GM23338 (cell line): Measurements from ENCODE around the gene UQCRC2. TPM values are rescaled to one million over a fixed set of nuclear protein-coding genes. Genes with fewer than 3 reads are reported as not detected.

Experiments
- ATAC-seq: fragments of 200-7000 bp; cut with Tn5 transposase; 3 replicates; pipeline ENCODE4 v1.9.1; 2020
- DNase-seq: peaks from one replicate; pipeline ENCODE4 v3.0.0-alpha.2; 2015; ENCODE audit warnings: low spot score
- H2AFZ ChIP-seq: fragments of 200-600 bp; sonication (generic); 2 replicates; pipeline ENCODE4 v1.8.0; 2016; ENCODE audit warnings: antibody characterized with exemption, mild to moderate bottlenecking, moderate library complexity
- H3F3A ChIP-seq: fragments of 200-600 bp; sonication (generic); replicated peaks from 2 replicates; pipeline ENCODE4 v1.8.0; 2017; ENCODE audit warnings: antibody characterized with exemption, mixed run types, low read depth
- H3K27ac ChIP-seq: fragments of 200-600 bp; sonication (generic); 2 replicates; pipeline ENCODE4 v1.6.1; 2016; ENCODE audit warnings: low read depth
- H3K27me3 ChIP-seq: fragments of 200-600 bp; sonication (generic); 2 replicates; pipeline ENCODE4 v1.8.0; 2016; ENCODE audit warnings: mild to moderate bottlenecking, mixed run types, moderate library complexity; ENCODE audit not compliant: insufficient read depth
- H3K36me3 ChIP-seq: fragments of 200-600 bp; sonication (generic); 2 replicates; pipeline ENCODE4 v1.8.0; 2016; ENCODE audit warnings: mild to moderate bottlenecking; ENCODE audit not compliant: insufficient read depth
- H3K4me1 ChIP-seq: fragments of 200-600 bp; sonication (generic); 2 replicates; pipeline ENCODE4 v1.8.0; 2016; ENCODE audit warnings: mild to moderate bottlenecking, moderate library complexity; ENCODE audit not compliant: insufficient read depth
- H3K4me2 ChIP-seq: fragments of 200-600 bp; sonication (generic); 2 replicates; pipeline ENCODE4 v1.7.1; 2017; ENCODE audit warnings: mixed run types
- H3K4me3 ChIP-seq: fragments of 200-600 bp; sonication (generic); 2 replicates; pipeline ENCODE4 v1.6.1; 2016; ENCODE audit warnings: mixed run types
- H3K79me2 ChIP-seq: fragments of 200-600 bp; sonication (generic); replicated peaks from 2 replicates; pipeline ENCODE4 v1.8.0; 2017; ENCODE audit warnings: mild to moderate bottlenecking; ENCODE audit not compliant: insufficient read depth
- H3K9me2 ChIP-seq: fragments of 200-600 bp; sonication (generic); 2 replicates; pipeline ENCODE4 v1.8.0; 2017; ENCODE audit not compliant: insufficient read depth
- H4K20me1 ChIP-seq: fragments of 200-600 bp; sonication (generic); replicated peaks from 2 replicates; pipeline ENCODE4 v1.8.0; 2017; ENCODE audit warnings: mild to moderate bottlenecking; ENCODE audit not compliant: insufficient read depth
- H3K27ac Mint-ChIP-seq: 2 replicates; pipeline ENCODE4 v1.8.0; 2020; ENCODE audit warnings: inconsistent platforms, mild to moderate bottlenecking, moderate library complexity, mixed read lengths
- H3K27me3 Mint-ChIP-seq: 3 replicates; pipeline ENCODE4 v1.8.0; 2022; ENCODE audit warnings: low read depth, mild to moderate bottlenecking, moderate library complexity, mixed read lengths, inconsistent platforms; ENCODE audit not compliant: insufficient read depth, poor library complexity
- H3K36me3 Mint-ChIP-seq: 3 replicates; pipeline ENCODE4 v1.8.0; 2021; ENCODE audit warnings: low read depth, mild to moderate bottlenecking, inconsistent platforms, moderate library complexity, mixed read lengths
- H3K4me1 Mint-ChIP-seq: 3 replicates; pipeline ENCODE4 v1.8.0; 2020; ENCODE audit warnings: mild to moderate bottlenecking, inconsistent platforms, mixed read lengths
- H3K4me3 Mint-ChIP-seq: 3 replicates; pipeline ENCODE4 v1.8.0; 2021; ENCODE audit warnings: moderate library complexity, mild to moderate bottlenecking, inconsistent platforms, mixed read lengths
- H3K9me3 Mint-ChIP-seq: 3 replicates; pipeline ENCODE4 v1.8.0; 2020; ENCODE audit warnings: moderate library complexity, mild to moderate bottlenecking, inconsistent platforms, mixed read lengths
- CREB1 ChIP-seq: fragments of 250-450 bp; sonication (Bioruptor Pico); IDR thresholded peaks from 2 replicates; pipeline ENCODE4 v1.5.0; 2020; ENCODE audit warnings: low read depth, mild to moderate bottlenecking, moderate library complexity
- EZH2 ChIP-seq: fragments of 200-600 bp; sonication (generic); IDR thresholded peaks from one replicate; pipeline ENCODE4 v1.8.0; 2017; ENCODE audit warnings: antibody characterized with exemption, mild to moderate bottlenecking, low read depth; ENCODE audit not compliant: unreplicated experiment
- EZH2phosphoT487 ChIP-seq: fragments of 200-600 bp; sonication (generic); IDR thresholded peaks from one replicate; pipeline ENCODE4 v1.8.1; 2018; ENCODE audit warnings: antibody characterized with exemption; ENCODE audit not compliant: unreplicated experiment
- JUNB ChIP-seq: IDR thresholded peaks from one replicate; pipeline ENCODE4 v1.6.1; 2016; ENCODE audit warnings: antibody characterized with exemption; ENCODE audit not compliant: unreplicated experiment
- NANOG ChIP-seq: IDR thresholded peaks from 2 replicates; pipeline ENCODE4 v1.6.1; 2016; ENCODE audit warnings: antibody characterized with exemption, borderline replicate concordance
- POLR2AphosphoS5 ChIP-seq: IDR thresholded peaks from 2 replicates; pipeline ENCODE4 v1.6.1; 2016; ENCODE audit warnings: antibody characterized with exemption, low read depth
- STAT1 ChIP-seq: IDR thresholded peaks from one replicate; pipeline ENCODE4 v1.6.1; 2016; ENCODE audit warnings: antibody characterized with exemption; ENCODE audit not compliant: unreplicated experiment
- polyA plus RNA-seq: library from polyadenylated mRNA; unstranded; fragments of >200 nt; fragmentation: Nextera tagmentation; extraction: Ambion mirVana; gene quantifications from 2 replicates; pipeline ENCODE4 v1.2.1, GENCODE V29; 2016
- total RNA-seq: library from RNA; depleted of rRNA; stranded (reverse); fragments of >200 nt; shearing (Covaris generic); gene quantifications from 2 replicates; pipeline ENCODE4 v1.2.3, GENCODE V29; 2014
- TF ChIP-seq, protein P1 (sequence below): IDR thresholded peaks from 2 replicates; pipeline ENCODE4 v1.6.1; 2016; ENCODE audit warnings: antibody characterized with exemption
- TF ChIP-seq, protein P2 (sequence below): fragments of 250-450 bp; sonication (Bioruptor Pico); IDR thresholded peaks from 2 replicates; pipeline ENCODE4 v1.5.0; 2020; ENCODE audit warnings: mild to moderate bottlenecking, moderate library complexity

Gene UQCRC2
- total and polyA plus RNA-seq, 2 experiments from 2014 or later = 88.0 to 122 TPM

DNA sequence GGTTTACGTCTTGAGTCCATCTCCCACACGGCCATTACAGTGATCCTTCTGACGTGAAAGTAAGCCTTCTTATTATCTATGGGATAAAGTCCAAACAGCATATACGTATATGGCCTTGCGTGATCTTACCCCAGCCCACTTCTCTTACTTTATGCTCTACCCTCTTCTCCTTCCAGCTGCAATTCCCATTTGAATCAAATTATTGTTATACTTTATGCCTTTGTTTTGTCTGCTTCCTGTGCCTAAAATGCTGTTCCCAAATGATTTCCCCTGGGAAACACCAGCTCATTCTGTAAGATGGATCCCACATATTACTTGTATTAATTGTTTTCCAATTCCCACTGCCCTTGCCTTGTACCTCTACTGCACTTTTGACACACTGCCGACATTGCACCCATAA lies 11.2 kb downstream of the UQCRC2 start:
- Histone ChIP-seq H3K4me1 (no peaks in the 10 kb centered on the region), H3F3A (no peaks in the 10 kb centered on the region), H3K4me3 (no peak overlapping the region), H3K36me3 (peaks cover 86% of the 10 kb centered on the region), H4K20me1 (peaks cover 6% of the 10 kb centered on the region), H3K9me2 (no peaks in the 10 kb centered on the region), H3K79me2 (no peaks in the 10 kb centered on the region), H3K27me3 (no peaks in the 10 kb centered on the region), H2AFZ (no peak overlapping the region), H3K27ac (no peak overlapping the region), H3K4me2 (no peak overlapping the region)
- Mint-ChIP-seq H3K9me3 (no peaks in the 10 kb centered on the region), H3K4me3 (no peak overlapping the region), H3K4me1 (no peaks in the 10 kb centered on the region), H3K27me3 (no peaks in the 10 kb centered on the region), H3K27ac (no peak overlapping the region), H3K36me3 (peaks cover 78% of the 10 kb centered on the region)
- DNase-seq = no peak
- TF ChIP-seq, protein P1, sequence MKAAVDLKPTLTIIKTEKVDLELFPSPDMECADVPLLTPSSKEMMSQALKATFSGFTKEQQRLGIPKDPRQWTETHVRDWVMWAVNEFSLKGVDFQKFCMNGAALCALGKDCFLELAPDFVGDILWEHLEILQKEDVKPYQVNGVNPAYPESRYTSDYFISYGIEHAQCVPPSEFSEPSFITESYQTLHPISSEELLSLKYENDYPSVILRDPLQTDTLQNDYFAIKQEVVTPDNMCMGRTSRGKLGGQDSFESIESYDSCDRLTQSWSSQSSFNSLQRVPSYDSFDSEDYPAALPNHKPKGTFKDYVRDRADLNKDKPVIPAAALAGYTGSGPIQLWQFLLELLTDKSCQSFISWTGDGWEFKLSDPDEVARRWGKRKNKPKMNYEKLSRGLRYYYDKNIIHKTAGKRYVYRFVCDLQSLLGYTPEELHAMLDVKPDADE = no peak
- no peak for TF ChIP-seq EZH2phosphoT487
- TF ChIP-seq JUNB = no peak
- TF ChIP-seq POLR2AphosphoS5 = no peak
- no peak for TF ChIP-seq NANOG
- TF ChIP-seq, protein P2, sequence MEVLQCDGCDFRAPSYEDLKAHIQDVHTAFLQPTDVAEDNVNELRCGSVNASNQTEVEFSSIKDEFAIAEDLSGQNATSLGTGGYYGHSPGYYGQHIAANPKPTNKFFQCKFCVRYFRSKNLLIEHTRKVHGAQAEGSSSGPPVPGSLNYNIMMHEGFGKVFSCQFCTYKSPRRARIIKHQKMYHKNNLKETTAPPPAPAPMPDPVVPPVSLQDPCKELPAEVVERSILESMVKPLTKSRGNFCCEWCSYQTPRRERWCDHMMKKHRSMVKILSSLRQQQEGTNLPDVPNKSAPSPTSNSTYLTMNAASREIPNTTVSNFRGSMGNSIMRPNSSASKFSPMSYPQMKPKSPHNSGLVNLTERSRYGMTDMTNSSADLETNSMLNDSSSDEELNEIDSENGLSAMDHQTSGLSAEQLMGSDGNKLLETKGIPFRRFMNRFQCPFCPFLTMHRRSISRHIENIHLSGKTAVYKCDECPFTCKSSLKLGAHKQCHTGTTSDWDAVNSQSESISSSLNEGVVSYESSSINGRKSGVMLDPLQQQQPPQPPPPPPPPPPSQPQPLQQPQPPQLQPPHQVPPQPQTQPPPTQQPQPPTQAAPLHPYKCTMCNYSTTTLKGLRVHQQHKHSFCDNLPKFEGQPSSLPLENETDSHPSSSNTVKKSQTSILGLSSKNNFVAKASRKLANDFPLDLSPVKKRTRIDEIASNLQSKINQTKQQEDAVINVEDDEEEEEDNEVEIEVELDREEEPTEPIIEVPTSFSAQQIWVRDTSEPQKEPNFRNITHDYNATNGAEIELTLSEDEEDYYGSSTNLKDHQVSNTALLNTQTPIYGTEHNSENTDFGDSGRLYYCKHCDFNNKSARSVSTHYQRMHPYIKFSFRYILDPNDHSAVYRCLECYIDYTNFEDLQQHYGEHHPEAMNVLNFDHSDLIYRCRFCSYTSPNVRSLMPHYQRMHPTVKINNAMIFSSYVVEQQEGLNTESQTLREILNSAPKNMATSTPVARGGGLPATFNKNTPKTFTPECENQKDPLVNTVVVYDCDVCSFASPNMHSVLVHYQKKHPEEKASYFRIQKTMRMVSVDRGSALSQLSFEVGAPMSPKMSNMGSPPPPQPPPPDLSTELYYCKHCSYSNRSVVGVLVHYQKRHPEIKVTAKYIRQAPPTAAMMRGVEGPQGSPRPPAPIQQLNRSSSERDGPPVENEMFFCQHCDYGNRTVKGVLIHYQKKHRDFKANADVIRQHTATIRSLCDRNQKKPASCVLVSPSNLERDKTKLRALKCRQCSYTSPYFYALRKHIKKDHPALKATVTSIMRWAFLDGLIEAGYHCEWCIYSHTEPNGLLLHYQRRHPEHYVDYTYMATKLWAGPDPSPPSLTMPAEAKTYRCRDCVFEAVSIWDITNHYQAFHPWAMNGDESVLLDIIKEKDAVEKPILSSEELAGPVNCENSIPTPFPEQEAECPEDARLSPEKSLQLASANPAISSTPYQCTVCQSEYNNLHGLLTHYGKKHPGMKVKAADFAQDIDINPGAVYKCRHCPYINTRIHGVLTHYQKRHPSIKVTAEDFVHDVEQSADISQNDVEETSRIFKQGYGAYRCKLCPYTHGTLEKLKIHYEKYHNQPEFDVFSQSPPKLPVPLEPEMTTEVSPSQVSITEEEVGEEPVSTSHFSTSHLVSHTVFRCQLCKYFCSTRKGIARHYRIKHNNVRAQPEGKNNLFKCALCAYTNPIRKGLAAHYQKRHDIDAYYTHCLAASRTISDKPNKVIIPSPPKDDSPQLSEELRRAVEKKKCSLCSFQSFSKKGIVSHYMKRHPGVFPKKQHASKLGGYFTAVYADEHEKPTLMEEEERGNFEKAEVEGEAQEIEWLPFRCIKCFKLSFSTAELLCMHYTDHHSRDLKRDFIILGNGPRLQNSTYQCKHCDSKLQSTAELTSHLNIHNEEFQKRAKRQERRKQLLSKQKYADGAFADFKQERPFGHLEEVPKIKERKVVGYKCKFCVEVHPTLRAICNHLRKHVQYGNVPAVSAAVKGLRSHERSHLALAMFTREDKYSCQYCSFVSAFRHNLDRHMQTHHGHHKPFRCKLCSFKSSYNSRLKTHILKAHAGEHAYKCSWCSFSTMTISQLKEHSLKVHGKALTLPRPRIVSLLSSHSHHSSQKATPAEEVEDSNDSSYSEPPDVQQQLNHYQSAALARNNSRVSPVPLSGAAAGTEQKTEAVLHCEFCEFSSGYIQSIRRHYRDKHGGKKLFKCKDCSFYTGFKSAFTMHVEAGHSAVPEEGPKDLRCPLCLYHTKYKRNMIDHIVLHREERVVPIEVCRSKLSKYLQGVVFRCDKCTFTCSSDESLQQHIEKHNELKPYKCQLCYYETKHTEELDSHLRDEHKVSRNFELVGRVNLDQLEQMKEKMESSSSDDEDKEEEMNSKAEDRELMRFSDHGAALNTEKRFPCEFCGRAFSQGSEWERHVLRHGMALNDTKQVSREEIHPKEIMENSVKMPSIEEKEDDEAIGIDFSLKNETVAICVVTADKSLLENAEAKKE (CRISPR knock-in tag) = no peak
- TF ChIP-seq CREB1 (CRISPR knock-in tag) = no peak
- no peak for TF ChIP-seq STAT1
- no peak for TF ChIP-seq EZH2
- no peak for ATAC-seq
